Measurements from ENCODE around the gene ANGPTL4.

DNA sequence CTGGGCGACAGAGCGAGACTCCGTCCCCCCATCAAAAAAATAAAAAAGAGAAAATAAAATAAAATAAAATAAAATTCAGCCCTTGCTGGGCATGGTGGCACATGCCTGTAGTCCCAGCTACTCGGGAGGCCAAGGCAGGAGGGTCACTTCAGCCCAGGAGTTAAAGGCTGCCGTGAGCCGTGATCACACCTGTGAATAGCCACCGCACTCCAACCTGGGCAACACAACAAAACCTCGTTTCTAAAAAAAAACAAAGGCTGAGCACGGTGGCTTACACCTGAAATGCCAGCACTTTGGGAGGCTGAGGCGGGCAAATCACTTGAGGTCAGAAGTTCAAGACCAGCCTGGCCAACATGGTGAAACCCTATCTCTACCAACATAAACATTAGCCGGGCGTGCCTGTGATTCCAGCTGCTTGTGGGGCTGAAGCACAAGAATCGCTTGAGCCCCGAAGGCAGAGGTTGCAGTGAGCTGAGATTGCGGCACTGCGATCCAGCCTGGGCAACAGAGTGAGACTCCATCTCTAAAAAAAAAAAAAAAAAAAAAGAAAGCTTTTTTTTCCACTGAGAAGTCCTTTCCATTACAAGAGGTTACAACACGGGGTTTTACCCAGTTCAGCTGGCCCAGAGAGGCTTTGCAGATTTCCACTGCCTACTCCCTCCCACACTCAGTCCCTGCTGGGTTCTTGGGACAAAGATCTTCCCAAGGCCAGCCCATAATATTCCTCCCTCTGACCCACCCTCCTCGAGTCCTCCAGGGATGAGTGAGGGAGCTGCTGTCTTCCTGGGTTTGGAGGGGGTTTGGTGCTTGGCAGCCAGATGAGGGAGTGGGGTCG is 6.4 kb downstream of the ANGPTL4 start:
- TF ChIP-seq, protein P1, sequence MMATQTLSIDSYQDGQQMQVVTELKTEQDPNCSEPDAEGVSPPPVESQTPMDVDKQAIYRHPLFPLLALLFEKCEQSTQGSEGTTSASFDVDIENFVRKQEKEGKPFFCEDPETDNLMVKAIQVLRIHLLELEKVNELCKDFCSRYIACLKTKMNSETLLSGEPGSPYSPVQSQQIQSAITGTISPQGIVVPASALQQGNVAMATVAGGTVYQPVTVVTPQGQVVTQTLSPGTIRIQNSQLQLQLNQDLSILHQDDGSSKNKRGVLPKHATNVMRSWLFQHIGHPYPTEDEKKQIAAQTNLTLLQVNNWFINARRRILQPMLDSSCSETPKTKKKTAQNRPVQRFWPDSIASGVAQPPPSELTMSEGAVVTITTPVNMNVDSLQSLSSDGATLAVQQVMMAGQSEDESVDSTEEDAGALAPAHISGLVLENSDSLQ (IDR thresholded peaks at IDR 0.05), result no peak
- TF ChIP-seq ELF4 (IDR thresholded peaks at IDR 0.05) (no peak), ARNT (IDR thresholded peaks at IDR 0.05) (no peak), ZNF384 (IDR thresholded peaks at IDR 0.05) (0 out of 2 replicates have a peak, but pooled peaks have one; percentile 20)
